ENCODE measurements around the gene RRP7A. TPM values are rescaled to one million over a fixed set of nuclear protein-coding genes. Genes with fewer than 3 reads are reported as not detected.
"Not testable (repeated sequence)": the region's sequence is repeated elsewhere in the genome, so short reads cannot be mapped to it uniquely, and the experiment has no call there.

RRP7A gene
- total and polyA plus RNA-seq, 12 donors: 20.8 to 35.2 (median 26.1) TPM

DNA sequence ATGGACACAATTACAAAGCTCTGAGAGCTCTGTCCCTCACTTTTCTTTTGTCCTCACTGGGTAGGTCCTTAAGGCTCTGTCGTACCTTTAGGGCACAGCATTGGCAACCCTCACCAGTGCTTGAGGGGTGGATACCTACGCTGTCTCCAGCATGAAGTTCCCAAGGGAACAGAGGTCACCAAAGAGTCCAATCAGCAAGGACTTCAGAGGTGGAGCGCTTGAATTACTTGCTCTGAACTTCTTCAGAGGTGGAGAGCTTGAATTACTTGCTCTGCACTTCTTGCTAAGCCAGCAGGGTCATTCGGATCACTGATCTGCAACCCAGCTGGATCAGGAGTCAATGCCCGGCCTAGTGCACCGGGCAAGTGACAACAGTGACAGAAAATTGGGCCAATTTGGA is 35.1 kb downstream of the RRP7A start:
- Histone ChIP-seq H3K4me1 (no peaks in the 10 kb centered on the region), H3K36me3 (no peaks in the 10 kb centered on the region), H3K9me3 (no peaks in the 10 kb centered on the region), H3K4me3 (no peak overlapping the region), H3K27me3 (peaks cover 0 to 20% (median 0%) of the 10 kb centered on the region in 7 donors), H3K27ac (no peak overlapping the region)
- WGBS, 2 donors: 80 to 82% methylated on average over 6 of the region's 6 CpGs
- ATAC-seq (no peak), DNase-seq (no peak)
- TF ChIP-seq, protein P1, sequence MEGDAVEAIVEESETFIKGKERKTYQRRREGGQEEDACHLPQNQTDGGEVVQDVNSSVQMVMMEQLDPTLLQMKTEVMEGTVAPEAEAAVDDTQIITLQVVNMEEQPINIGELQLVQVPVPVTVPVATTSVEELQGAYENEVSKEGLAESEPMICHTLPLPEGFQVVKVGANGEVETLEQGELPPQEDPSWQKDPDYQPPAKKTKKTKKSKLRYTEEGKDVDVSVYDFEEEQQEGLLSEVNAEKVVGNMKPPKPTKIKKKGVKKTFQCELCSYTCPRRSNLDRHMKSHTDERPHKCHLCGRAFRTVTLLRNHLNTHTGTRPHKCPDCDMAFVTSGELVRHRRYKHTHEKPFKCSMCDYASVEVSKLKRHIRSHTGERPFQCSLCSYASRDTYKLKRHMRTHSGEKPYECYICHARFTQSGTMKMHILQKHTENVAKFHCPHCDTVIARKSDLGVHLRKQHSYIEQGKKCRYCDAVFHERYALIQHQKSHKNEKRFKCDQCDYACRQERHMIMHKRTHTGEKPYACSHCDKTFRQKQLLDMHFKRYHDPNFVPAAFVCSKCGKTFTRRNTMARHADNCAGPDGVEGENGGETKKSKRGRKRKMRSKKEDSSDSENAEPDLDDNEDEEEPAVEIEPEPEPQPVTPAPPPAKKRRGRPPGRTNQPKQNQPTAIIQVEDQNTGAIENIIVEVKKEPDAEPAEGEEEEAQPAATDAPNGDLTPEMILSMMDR (IDR thresholded peaks at IDR 0.05): no peak
- intact Hi-C loops (cut with DNase I): no loop called here

DNA sequence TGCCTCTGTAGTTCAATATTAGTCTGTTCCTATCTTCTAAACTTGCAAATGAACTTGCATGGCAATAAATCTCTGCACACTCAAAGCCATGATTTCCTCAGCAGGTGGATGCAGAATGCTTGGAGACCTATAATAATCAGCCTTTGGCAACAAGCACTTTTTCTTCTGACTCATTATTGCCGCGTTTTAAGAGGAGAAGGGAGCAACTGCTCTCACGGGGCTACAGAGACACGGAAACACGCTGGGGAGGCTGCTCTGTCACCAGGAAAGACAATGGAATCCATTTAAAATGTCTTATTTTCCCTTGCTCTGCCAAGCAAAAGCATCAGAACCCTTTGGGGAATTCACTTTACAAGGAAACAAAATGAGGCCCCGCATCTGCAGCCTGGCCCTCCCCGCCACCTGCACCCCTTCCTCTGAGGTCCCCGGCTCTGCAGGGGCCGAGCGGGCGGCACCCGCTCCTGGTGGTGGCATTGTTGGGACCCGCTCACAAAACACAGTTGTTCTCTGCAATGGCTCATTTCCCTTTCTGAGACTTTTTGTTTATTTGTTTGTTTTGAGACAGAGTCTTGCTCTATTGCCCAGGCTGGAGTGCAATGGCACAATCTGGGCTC is 35.9 kb downstream of the RRP7A start:
- H3K9me3 ChIP-seq; H3K4me3 ChIP-seq; H3K4me1 ChIP-seq; intact Hi-C loops (cut with DNase I); DNase-seq; H3K27ac ChIP-seq; H3K36me3 ChIP-seq; ATAC-seq: not testable (repeated sequence)
- peaks cover 0 to 20% (median 0%) of the 10 kb centered on the region in 7 donors for H3K27me3 ChIP-seq
- WGBS, 2 donors: 40 to 100% methylated on average over 1 to 2 of the region's 13 CpGs

DNA sequence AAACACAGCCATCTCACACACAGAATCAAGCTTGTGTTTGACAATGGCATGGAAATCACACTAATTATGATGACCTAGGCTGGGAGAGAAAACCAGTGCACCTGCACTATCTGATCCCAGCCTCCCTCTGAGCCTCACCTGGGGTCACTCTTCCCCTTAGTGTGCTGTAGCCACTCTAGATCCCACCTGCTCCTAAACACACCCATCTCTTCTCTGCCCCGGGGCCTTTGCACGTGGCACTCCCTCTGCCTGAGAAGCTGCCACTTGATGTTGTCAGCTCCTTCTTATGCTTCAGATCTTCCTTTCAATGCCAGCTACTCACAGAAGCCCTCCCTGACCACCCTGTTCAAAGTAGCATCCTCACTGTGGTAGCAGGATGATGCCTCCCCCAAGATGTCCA is 44.5 kb downstream of the RRP7A start:
- TF ChIP-seq, protein P1 (IDR thresholded peaks at IDR 0.05): no peak
- no peaks in the 10 kb centered on the region for H3K9me3 ChIP-seq
- H3K4me1 ChIP-seq: no peaks in the 10 kb centered on the region
- no peak overlapping the region for H3K4me3 ChIP-seq
- H3K27ac ChIP-seq: no peak overlapping the region
- intact Hi-C loops (cut with DNase I): loop anchor here in 2 of 10 donors (10.0 kb wide), 2 partner anchors 500 to 510 kb away; partner anchors contain the start of gene SEPTIN3 (in 1 of the 2)
- H3K36me3 ChIP-seq: no peaks in the 10 kb centered on the region
- ATAC-seq: no peak
- no peaks in the 10 kb centered on the region for H3K27me3 ChIP-seq
- 47 to 84% methylated on average over 2 of the region's 2 CpGs for WGBS, 2 donors
- no peak for DNase-seq

DNA sequence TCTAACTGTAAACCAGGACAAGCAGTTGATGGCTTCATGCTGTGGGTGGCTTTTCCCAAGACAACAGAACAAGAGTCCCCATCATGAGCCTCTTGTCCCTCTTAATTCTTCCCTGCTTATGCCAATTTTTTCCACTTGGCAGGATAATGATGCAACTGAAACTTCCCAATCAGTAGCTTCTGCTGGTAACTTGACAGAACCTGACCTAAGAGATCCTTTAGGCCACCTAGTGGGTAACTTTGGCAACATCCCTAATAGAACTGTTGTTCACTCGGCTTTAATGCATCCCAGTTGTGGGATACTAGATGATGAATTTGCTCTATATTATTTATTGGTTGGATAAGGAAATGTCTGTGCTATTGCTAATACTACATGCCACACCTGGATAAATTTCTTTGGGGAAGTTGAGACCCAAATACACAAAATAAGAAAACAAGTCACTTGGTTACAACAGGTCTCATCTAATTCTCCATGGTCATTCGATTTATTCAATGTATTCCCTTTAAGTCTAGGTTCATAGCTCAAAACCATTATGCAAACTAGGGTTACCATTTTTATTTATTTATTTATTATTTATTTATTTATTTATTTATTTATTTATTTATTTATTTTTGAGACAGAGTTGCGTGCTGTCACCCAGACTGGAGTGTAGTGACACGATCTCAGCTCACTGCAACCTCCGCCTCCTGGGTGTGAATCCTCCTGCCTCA is 46.0 kb downstream of the RRP7A start:
- peak in 1 of 2 donors; percentile 12 for DNase-seq
- peak in 4 of 8 donors; percentile 23 to 62 (median 54) for ATAC-seq
- Histone ChIP-seq H3K4me1 (no peaks in the 10 kb centered on the region), H3K9me3 (no peaks in the 10 kb centered on the region), H3K27ac (no peak overlapping the region), H3K36me3 (no peaks in the 10 kb centered on the region), H3K27me3 (no peaks in the 10 kb centered on the region), H3K4me3 (no peak overlapping the region)
- WGBS, 2 donors: 71 to 78% methylated on average over 5 of the region's 5 CpGs
- intact Hi-C loops (cut with DNase I): loop anchor here in 2 of 10 donors (10.0 kb wide), 2 partner anchors 499 to 509 kb away; partner anchors contain the start of gene SEPTIN3 (in 1 of the 2)
- TF ChIP-seq, protein P1 (IDR thresholded peaks at IDR 0.05): peak; percentile 41 to 70 (median 64)

Measured in heart right ventricle (tissue), 16 donors.